ENCODE results near the gene CACNA1C.
A peak's percentile ranks its signal among the peaks of the same experiment; 100 is the strongest.

CACNA1C gene

DNA sequence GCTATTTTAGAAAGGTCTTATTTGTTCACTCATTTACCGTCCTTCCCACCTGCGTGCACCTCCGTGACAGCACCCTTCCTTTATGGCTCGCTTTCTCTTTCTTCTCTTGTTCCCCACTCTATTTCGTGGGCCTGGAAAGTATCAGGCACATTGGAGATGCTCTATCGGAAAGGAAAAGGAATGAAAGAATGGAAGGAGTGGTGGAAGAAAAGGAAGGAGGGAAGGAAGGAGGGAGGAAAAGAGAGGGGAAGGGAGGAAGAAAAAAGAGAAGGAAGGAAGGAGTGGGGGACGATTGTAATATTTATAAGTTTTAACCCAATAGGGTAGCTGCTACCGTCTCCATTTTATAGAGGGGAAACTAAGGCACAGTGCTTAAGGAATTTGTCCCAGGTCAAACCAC lies 363.4 kb downstream of the CACNA1C start:
- no peaks in the 10 kb centered on the region for H3K4me1 ChIP-seq (ENCODE audit: control insufficient read depth in 2 of 2, insufficient read depth in 2 of 2, low read length in 2 of 2)
- H3K27ac ChIP-seq (ENCODE audit: low read depth in 2 of 2, low read length in 2 of 2) = no peak overlapping the region
- H3K9me3 ChIP-seq (ENCODE audit: control insufficient read depth in 2 of 2, low read length in 2 of 2) = no peaks in the 10 kb centered on the region
- H3K9ac ChIP-seq (ENCODE audit: low read depth in 1 of 2, low read length in 2 of 2) = no peak overlapping the region
- H3K27me3 ChIP-seq (ENCODE audit: control insufficient read depth in 2 of 2, insufficient read depth in 2 of 2, low read length in 2 of 2) = peaks cover 0 to 2% of the 10 kb centered on the region in 2 donors
- no peaks in the 10 kb centered on the region for H3K36me3 ChIP-seq (ENCODE audit: control insufficient read depth in 2 of 2, insufficient read depth in 2 of 2, low read length in 2 of 2)
- no peak overlapping the region for H3K4me3 ChIP-seq (ENCODE audit: low read length in 2 of 2)

DNA sequence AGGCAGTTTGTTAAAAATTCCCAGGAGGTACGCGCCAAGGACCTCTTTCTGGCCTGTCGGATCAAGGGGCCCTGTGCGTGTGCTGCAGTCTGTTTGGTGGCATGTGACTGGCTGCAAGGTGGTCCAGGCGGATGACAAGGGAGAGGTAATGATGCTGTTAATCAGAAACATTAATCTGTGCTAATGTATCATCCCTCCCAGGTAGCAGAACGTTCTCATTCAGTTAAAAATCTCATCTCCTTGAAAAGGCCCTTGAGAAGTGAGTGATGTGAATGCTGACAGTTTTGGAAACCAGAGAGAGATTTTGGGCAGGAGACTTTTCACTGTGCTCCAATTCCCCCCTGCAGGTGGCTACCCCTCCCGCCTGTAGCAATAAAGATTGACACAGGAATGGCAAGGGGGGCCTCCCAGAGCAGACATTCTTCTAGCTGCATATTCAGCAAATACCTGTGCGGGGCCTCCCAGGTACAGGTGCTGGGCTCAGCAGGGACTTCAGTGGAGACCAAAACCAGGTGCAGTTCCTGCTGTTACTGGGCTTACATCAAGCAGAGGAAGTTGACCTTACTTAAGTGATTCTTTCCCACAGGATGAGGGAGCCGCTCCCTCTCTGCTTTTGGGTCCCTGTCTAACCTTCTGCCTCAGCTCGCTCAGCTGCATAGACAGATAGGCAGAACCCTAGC lies 364.8 kb downstream of the CACNA1C start:
- Histone ChIP-seq H3K9ac (ENCODE audit: low read depth in 1 of 2, low read length in 2 of 2) (no peak overlapping the region), H3K4me1 (ENCODE audit: control insufficient read depth in 2 of 2, insufficient read depth in 2 of 2, low read length in 2 of 2) (no peaks in the 10 kb centered on the region), H3K36me3 (ENCODE audit: control insufficient read depth in 2 of 2, insufficient read depth in 2 of 2, low read length in 2 of 2) (no peaks in the 10 kb centered on the region), H3K9me3 (ENCODE audit: control insufficient read depth in 2 of 2, low read length in 2 of 2) (no peaks in the 10 kb centered on the region), H3K27ac (ENCODE audit: low read depth in 2 of 2, low read length in 2 of 2) (no peak overlapping the region), H3K4me3 (ENCODE audit: low read length in 2 of 2) (no peak overlapping the region), H3K27me3 (ENCODE audit: control insufficient read depth in 2 of 2, insufficient read depth in 2 of 2, low read length in 2 of 2) (peaks cover 0 to 2% of the 10 kb centered on the region in 2 donors)

DNA sequence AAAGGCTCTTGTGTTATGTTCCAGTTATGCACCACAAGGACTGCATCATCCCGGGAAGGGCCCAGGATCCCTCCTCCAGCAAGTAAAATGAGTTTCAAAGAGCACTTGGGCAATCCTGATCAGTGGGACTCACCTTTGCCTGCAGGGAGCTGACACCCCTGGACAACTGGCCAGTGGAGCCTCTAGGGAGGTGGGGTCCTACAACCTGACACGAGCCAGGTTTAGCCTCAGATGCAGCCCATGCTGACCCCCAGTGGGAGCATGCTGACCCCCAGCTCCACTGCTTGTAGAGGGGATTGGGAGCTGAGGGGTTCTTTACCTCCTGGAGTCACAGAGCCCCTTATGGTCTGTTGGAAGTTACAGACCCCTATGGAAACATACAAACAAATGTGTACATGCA lies 365.8 kb downstream of the CACNA1C start:
- H3K27ac ChIP-seq (ENCODE audit: low read depth in 2 of 2, low read length in 2 of 2) = no peak overlapping the region
- no peak overlapping the region for H3K9ac ChIP-seq (ENCODE audit: low read depth in 1 of 2, low read length in 2 of 2)
- H3K4me3 ChIP-seq (ENCODE audit: low read length in 2 of 2) = no peak overlapping the region
- peaks cover 0 to 2% of the 10 kb centered on the region in 2 donors for H3K27me3 ChIP-seq (ENCODE audit: control insufficient read depth in 2 of 2, insufficient read depth in 2 of 2, low read length in 2 of 2)
- no peaks in the 10 kb centered on the region for H3K36me3 ChIP-seq (ENCODE audit: control insufficient read depth in 2 of 2, insufficient read depth in 2 of 2, low read length in 2 of 2)
- H3K4me1 ChIP-seq (ENCODE audit: control insufficient read depth in 2 of 2, insufficient read depth in 2 of 2, low read length in 2 of 2) = no peaks in the 10 kb centered on the region
- no peaks in the 10 kb centered on the region for H3K9me3 ChIP-seq (ENCODE audit: control insufficient read depth in 2 of 2, low read length in 2 of 2)

DNA sequence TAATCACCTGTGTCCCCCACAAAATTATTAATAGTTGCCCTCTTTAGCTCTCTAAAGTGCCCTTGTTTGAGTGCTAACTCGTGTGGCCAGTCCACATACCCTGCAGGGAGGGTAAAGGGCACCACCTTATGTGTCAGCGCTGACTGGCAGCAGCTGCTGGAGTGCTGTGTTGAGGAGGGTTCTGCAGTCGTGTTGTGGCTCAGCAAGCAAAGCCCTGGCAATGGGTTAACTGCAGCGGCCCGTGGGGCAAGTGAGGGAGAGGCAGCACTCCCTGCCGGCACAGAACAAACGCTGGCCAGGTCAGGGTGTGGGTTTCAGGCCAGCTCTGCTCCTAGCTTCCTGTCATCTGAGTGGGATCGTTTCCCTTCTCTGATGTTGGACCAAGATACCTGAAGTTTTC lies 369.8 kb downstream of the CACNA1C start:
- H3K4me1 ChIP-seq (ENCODE audit: control insufficient read depth in 2 of 2, insufficient read depth in 2 of 2, low read length in 2 of 2) = no peaks in the 10 kb centered on the region
- peaks cover 0 to 2% of the 10 kb centered on the region in 2 donors for H3K27me3 ChIP-seq (ENCODE audit: control insufficient read depth in 2 of 2, insufficient read depth in 2 of 2, low read length in 2 of 2)
- H3K9me3 ChIP-seq (ENCODE audit: control insufficient read depth in 2 of 2, low read length in 2 of 2) = no peaks in the 10 kb centered on the region
- no peak overlapping the region for H3K27ac ChIP-seq (ENCODE audit: low read depth in 2 of 2, low read length in 2 of 2)
- no peak overlapping the region for H3K4me3 ChIP-seq (ENCODE audit: low read length in 2 of 2)
- H3K9ac ChIP-seq (ENCODE audit: low read depth in 1 of 2, low read length in 2 of 2) = no peak overlapping the region
- H3K36me3 ChIP-seq (ENCODE audit: control insufficient read depth in 2 of 2, insufficient read depth in 2 of 2, low read length in 2 of 2) = no peaks in the 10 kb centered on the region

DNA sequence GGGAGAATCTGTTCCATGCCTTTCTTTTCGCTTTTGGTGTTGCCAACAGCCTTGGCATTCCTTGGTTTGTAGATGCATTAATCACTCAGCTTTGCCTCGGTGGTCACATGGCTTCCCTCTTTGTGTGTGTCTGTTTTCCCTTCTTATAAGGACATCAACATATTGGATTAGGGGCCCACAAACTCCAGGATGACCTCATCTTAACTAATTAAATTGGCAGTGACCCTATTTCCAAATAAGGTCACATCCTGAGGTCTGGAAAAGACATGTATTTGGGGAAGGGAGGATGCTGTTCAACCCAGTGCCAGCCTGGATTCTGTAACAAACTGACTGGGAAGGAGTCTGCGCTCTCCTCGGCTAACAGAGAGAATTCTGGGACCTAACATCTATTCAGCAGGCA lies 376.2 kb downstream of the CACNA1C start:
- Histone ChIP-seq H3K36me3 (ENCODE audit: control insufficient read depth in 2 of 2, insufficient read depth in 2 of 2, low read length in 2 of 2) (no peaks in the 10 kb centered on the region), H3K27ac (ENCODE audit: low read depth in 2 of 2, low read length in 2 of 2) (peak overlapping the region; percentile 9 to 40), H3K4me3 (ENCODE audit: low read length in 2 of 2) (no peak overlapping the region), H3K9ac (ENCODE audit: low read depth in 1 of 2, low read length in 2 of 2) (no peak overlapping the region), H3K27me3 (ENCODE audit: control insufficient read depth in 2 of 2, insufficient read depth in 2 of 2, low read length in 2 of 2) (no peaks in the 10 kb centered on the region), H3K4me1 (ENCODE audit: control insufficient read depth in 2 of 2, insufficient read depth in 2 of 2, low read length in 2 of 2) (peaks cover 0 to 2% of the 10 kb centered on the region in 2 donors), H3K9me3 (ENCODE audit: control insufficient read depth in 2 of 2, low read length in 2 of 2) (no peaks in the 10 kb centered on the region)

DNA sequence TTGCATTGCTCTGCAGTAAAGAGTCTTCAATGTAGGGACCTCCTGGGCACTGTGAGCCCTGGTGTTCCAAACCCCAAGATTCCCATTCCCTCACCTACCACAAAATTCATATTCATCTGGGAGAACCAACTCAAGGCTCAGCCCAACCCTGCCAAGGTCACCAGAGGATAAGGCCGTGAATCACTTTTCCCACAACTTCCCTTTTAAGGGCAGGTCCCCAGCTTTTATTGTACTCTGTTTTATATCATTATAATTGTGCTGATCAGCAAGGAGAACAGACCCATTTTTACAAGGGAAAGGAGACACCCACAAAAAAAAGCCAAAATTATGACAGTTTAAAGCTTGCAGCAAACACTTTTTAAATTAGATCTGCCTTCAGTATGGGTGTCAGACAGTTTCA lies 379.0 kb downstream of the CACNA1C start:
- Histone ChIP-seq H3K9me3 (ENCODE audit: control insufficient read depth in 2 of 2, low read length in 2 of 2) (no peaks in the 10 kb centered on the region), H3K27me3 (ENCODE audit: control insufficient read depth in 2 of 2, insufficient read depth in 2 of 2, low read length in 2 of 2) (no peaks in the 10 kb centered on the region), H3K36me3 (ENCODE audit: control insufficient read depth in 2 of 2, insufficient read depth in 2 of 2, low read length in 2 of 2) (no peaks in the 10 kb centered on the region), H3K27ac (ENCODE audit: low read depth in 2 of 2, low read length in 2 of 2) (peak overlapping the region in 1 of 2 donors; percentile 7), H3K9ac (ENCODE audit: low read depth in 1 of 2, low read length in 2 of 2) (no peak overlapping the region), H3K4me1 (ENCODE audit: control insufficient read depth in 2 of 2, insufficient read depth in 2 of 2, low read length in 2 of 2) (peaks cover 0 to 2% of the 10 kb centered on the region in 2 donors), H3K4me3 (ENCODE audit: low read length in 2 of 2) (no peak overlapping the region)

DNA sequence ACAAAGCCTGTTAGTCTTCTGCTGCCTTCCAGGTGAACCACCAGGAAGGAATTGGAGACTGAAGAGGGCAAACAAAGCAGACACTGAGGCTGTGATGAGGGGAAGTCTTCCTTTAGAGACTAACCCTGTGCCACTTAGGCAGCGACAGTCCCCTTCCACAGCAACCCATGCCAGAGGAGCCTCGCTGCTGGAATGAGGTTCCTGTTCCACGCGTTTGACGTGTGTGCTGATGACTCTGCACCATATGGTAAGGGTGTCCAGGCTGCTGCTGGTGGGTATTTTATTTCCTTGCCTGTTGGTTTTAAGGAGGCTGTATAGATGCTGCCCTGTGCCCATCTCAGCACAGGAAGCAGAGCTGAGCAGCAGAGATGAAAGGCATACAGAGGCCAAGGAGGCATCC lies 380.1 kb downstream of the CACNA1C start:
- peaks cover 0 to 2% of the 10 kb centered on the region in 2 donors for H3K4me1 ChIP-seq (ENCODE audit: control insufficient read depth in 2 of 2, insufficient read depth in 2 of 2, low read length in 2 of 2)
- H3K9me3 ChIP-seq (ENCODE audit: control insufficient read depth in 2 of 2, low read length in 2 of 2) = no peaks in the 10 kb centered on the region
- no peak overlapping the region for H3K27ac ChIP-seq (ENCODE audit: low read depth in 2 of 2, low read length in 2 of 2)
- H3K4me3 ChIP-seq (ENCODE audit: low read length in 2 of 2) = no peak overlapping the region
- no peaks in the 10 kb centered on the region for H3K27me3 ChIP-seq (ENCODE audit: control insufficient read depth in 2 of 2, insufficient read depth in 2 of 2, low read length in 2 of 2)
- H3K36me3 ChIP-seq (ENCODE audit: control insufficient read depth in 2 of 2, insufficient read depth in 2 of 2, low read length in 2 of 2) = no peaks in the 10 kb centered on the region
- no peak overlapping the region for H3K9ac ChIP-seq (ENCODE audit: low read depth in 1 of 2, low read length in 2 of 2)

DNA sequence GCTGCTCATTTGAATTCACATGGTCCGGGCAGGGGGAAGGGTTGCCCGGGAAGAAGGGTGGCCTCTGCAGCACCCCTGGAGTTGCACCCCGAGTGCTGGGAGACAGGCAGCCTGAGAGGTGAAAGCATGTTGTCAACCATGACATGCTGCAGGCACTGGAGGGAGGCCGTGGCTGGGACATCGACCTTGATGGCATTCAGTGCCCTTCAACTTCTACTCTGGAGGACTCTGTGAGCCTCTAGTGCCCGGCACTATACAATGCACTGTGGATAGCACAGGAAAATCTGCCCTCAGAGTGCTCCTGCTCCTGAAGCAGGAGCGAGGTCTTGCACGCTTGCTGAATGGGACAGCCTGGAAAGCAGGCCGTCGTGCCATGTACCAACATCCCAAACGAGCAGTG lies 382.7 kb downstream of the CACNA1C start:
- Histone ChIP-seq H3K27ac (ENCODE audit: low read depth in 2 of 2, low read length in 2 of 2) (no peak overlapping the region), H3K4me1 (ENCODE audit: control insufficient read depth in 2 of 2, insufficient read depth in 2 of 2, low read length in 2 of 2) (peaks cover 0 to 2% of the 10 kb centered on the region in 2 donors), H3K9me3 (ENCODE audit: control insufficient read depth in 2 of 2, low read length in 2 of 2) (no peaks in the 10 kb centered on the region)

DNA sequence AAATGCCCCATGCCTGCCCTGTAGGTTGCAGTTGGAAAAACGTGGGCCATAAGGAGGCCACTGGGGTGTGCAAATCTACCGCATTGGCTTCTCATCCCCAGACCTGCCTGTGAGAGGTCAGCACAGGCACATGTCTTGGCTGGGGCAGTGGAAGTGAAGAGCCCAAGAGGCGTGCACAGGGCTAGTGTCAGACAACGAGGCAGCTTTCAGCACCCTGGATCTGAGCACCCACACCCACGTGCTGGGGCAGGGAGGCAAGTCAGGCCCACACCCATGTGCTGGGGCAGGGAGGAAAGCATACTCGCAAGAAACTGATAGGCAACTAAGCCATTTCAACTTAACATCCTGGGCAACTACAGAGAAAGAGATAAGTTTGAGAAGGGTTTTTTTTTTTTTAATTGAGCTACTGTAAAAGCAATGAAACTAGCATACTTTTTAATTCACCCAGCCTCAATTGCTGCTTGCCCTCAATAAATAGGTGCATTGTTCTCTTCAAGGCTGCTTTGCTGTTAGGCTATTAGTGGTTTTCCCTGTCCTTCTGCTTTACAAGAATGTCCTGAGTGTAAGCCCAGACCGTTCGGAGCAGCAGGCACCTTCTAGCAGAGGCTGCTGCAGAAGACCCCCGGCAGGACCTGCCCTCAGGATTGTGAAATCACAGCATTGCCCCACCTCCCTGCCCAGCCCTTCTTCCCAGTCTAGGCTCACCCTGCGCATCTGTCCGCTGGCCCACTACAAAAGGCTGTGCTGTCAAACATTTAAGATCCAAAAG lies 386.7 kb downstream of the CACNA1C start:
- no peaks in the 10 kb centered on the region for H3K27me3 ChIP-seq (ENCODE audit: control insufficient read depth in 2 of 2, insufficient read depth in 2 of 2, low read length in 2 of 2)
- no peaks in the 10 kb centered on the region for H3K4me1 ChIP-seq (ENCODE audit: control insufficient read depth in 2 of 2, insufficient read depth in 2 of 2, low read length in 2 of 2)
- H3K36me3 ChIP-seq (ENCODE audit: control insufficient read depth in 2 of 2, insufficient read depth in 2 of 2, low read length in 2 of 2) = no peaks in the 10 kb centered on the region
- H3K27ac ChIP-seq (ENCODE audit: low read depth in 2 of 2, low read length in 2 of 2) = no peak overlapping the region
- H3K9me3 ChIP-seq (ENCODE audit: control insufficient read depth in 2 of 2, low read length in 2 of 2) = no peaks in the 10 kb centered on the region
- no peak overlapping the region for H3K9ac ChIP-seq (ENCODE audit: low read depth in 1 of 2, low read length in 2 of 2)
- H3K4me3 ChIP-seq (ENCODE audit: low read length in 2 of 2) = no peak overlapping the region

More for the DNA sequence above, 382.7 kb downstream of the CACNA1C start:
- Histone ChIP-seq H3K9ac (ENCODE audit: low read depth in 1 of 2, low read length in 2 of 2) (no peak overlapping the region), H3K4me3 (ENCODE audit: low read length in 2 of 2) (no peak overlapping the region), H3K27me3 (ENCODE audit: control insufficient read depth in 2 of 2, insufficient read depth in 2 of 2, low read length in 2 of 2) (no peaks in the 10 kb centered on the region), H3K36me3 (ENCODE audit: control insufficient read depth in 2 of 2, insufficient read depth in 2 of 2, low read length in 2 of 2) (no peaks in the 10 kb centered on the region)

DNA sequence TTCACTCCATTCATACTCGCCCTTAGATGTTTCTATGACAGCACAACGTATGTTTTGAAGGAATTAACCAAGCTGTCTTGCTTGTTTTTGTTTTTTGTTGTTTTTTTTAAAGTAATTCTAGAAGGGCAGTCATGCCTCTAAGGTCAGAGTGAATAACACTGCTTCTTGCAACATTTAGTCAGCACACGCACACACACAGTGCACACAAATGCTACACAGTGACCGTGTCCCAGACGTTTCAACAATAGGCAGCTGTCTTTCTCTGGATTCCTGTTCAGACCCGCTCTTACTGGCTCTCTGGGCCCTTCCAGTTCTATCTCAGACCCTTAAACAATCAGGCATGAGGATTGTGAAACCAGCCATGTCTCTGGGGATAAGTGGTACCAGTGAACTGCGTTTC lies 391.0 kb downstream of the CACNA1C start:
- H3K27ac ChIP-seq (ENCODE audit: low read depth in 2 of 2, low read length in 2 of 2) = no peak overlapping the region
- no peaks in the 10 kb centered on the region for H3K36me3 ChIP-seq (ENCODE audit: control insufficient read depth in 2 of 2, insufficient read depth in 2 of 2, low read length in 2 of 2)
- no peaks in the 10 kb centered on the region for H3K9me3 ChIP-seq (ENCODE audit: control insufficient read depth in 2 of 2, low read length in 2 of 2)
- H3K9ac ChIP-seq (ENCODE audit: low read depth in 1 of 2, low read length in 2 of 2) = no peak overlapping the region
- no peaks in the 10 kb centered on the region for H3K27me3 ChIP-seq (ENCODE audit: control insufficient read depth in 2 of 2, insufficient read depth in 2 of 2, low read length in 2 of 2)
- H3K4me3 ChIP-seq (ENCODE audit: low read length in 2 of 2) = no peak overlapping the region
- H3K4me1 ChIP-seq (ENCODE audit: control insufficient read depth in 2 of 2, insufficient read depth in 2 of 2, low read length in 2 of 2) = no peaks in the 10 kb centered on the region
